ENCODE results near the gene ZNF160.
"Not testable (repeated sequence)": the region's sequence is repeated elsewhere in the genome, so short reads cannot be mapped to it uniquely, and the experiment has no call there.

Gene ZNF160

GRCh38 chr19:53103234-53104203 is at the start of gene ZNF160:
Gene ZNF160 (minus strand): TSS chr19:53103422. CDS start chr19:53086276, 17,146 bp downstream.
- peak; percentile 71 for DNase-seq

- no peak for DNase-seq
These were observed 44.4 kb upstream of the ZNF160 start for GRCh38 chr19:53147645-53148044.

- DNase-seq = no peak
These were observed 37.1 kb upstream of the ZNF160 start for GRCh38 chr19:53140351-53140750.

- DNase-seq = no peak
These were observed 33.2 kb upstream of the ZNF160 start for GRCh38 chr19:53136432-53136831.

DNA sequence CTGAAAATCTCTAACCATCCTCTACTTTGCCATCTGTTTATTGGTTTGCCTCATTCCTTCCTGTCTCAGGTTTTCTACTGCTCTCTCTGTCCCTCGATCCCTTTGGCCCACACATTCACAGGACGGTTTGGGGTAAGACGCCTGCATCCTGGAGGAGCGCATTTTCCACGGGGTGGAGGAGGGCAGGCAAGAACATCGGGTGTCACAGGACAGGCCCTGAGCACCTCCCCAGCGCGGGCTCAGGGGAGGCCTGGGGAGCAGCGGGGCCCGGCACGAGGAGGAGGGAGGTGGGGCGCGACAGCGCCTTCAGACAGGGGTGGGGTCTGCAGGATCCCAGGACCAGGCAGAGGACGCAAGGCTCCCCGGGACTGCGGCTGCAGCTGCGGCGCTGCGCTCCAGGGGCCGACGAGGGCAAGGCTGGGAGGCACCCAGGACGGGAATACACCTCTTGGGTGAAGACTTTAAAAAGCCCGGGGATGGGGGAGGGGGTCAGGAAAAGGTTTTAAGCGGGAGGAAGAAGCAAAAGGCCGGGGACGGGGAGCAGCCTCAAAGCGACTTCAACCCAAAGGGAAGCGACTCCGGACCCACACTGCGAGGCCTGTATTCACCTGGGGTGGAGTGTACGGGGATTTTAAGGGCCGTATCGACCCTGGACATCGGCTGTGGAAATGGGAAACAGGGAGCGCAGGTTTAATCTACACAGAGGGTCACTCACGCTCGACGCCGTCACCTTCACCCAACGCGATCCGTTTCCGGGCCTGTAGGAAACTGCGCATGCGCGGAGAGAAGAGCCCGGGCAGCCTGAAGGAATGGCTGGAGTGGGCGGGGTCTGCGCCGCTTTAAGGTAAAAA is 29.1 kb upstream of the ZNF160 start, which contains the start of gene ZNF415:
Gene ZNF415 (minus strand): TSS at position 770 of the 851 bp plus-strand sequence. CDS start 10,234 bp downstream, outside the sequence.
- DNase-seq = no peak

DNA sequence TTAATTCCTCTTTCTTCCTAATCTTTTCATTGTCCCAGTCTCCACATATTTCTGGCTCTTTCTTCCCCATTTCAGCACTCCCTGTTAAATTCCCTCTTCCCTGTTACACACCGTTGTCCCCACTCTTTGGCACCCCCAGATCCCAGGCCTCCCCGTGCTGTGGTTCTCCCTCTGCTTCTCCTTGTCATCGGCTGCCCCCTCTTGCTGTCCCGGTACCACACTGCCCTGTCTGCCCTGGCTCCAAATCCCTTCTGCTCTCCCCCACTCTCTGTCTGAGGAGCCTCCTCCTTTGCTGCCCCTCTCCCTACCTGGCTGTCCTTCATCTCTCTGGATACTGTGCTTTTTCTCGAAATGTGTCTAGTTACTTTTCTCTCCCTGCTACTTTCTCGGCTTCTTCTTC is 28.5 kb upstream of the ZNF160 start:
- DNase-seq = no peak

DNA sequence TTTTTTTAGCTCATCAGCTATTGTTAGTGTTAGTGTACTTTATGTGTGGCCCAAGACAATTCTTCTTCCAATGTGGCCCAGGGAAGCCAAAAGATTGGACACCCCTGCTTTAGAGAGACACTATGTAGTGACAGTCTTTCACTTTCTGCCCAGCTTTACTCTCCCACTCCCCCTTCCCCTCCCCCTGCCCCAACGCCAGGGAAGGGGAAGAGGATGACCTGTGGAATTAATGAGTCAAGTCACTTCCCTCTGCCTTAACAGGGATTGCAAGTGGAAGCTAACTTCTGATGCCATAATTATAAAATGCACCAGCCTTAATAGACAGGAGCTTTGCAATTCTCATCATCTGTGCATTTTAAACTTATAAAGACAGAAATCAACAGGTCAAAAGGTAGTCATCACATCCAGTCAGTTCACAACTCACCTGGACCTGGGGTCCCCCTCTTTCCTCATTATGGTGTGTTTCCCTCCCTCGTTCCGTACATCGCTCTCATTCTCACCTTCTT is 27.9 kb upstream of the ZNF160 start:
- no peak for DNase-seq

GRCh38 chr19:53130506-53130905 is 27.3 kb upstream of the ZNF160 start:
- DNase-seq = no peak

GRCh38 chr19:53126733-53127526 is 23.7 kb upstream of the ZNF160 start:
- DNase-seq = not testable (repeated sequence)

- no peak for DNase-seq
These were observed 20.2 kb upstream of the ZNF160 start for GRCh38 chr19:53123400-53123799.

GRCh38 chr19:53112286-53112685 is 9.1 kb upstream of the ZNF160 start:
- no peak for DNase-seq

GRCh38 chr19:53109527-53109926 is 6.3 kb upstream of the ZNF160 start:
- DNase-seq = no peak

DNA sequence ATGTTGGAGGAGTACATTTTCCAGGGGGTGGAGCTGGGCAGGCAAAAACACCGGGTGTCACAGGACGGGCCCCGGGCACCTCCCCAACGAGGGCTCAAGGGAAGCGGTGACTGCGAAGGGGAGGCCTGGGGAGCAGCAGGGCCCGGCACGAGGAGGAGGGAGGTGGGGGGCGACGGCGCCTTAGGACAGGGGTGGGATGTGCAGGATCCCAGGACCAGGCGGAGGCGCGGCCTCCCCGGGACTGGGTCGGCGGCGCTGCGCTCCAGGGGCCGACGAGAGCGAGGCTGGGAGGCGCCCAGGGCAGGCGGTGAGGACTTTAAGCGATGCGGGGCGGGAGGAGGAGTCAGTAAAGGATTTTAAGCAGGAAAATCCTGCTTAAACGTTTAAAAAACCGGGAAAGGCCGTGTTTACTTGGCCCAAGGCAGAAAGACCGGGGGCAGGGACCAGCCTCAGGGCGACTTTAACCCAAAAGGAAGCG is 427 bp downstream of the ZNF160 start:
- DNase-seq = no peak

GRCh38 chr19:53102206-53102755 is 941 bp downstream of the ZNF160 start:
- DNase-seq = no peak

DNA sequence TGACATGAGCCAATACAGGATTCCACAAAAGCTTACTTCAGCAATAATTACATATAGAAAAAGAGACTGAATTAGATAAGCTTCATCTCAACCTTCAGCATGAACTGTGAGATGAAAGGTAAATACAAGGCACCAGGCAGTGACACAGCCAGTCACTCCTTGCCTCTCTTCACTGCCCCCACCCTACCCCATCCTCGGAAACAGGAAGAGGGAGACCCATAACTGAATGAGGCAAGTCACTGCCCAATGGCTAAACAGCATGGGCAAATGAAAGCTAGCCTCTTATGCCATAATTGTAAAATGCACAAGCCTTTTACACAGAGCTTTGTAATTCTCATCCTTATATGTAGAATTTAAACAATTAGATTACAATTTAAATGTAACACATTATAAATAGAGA is 1.7 kb downstream of the ZNF160 start:
- no peak for DNase-seq

DNA sequence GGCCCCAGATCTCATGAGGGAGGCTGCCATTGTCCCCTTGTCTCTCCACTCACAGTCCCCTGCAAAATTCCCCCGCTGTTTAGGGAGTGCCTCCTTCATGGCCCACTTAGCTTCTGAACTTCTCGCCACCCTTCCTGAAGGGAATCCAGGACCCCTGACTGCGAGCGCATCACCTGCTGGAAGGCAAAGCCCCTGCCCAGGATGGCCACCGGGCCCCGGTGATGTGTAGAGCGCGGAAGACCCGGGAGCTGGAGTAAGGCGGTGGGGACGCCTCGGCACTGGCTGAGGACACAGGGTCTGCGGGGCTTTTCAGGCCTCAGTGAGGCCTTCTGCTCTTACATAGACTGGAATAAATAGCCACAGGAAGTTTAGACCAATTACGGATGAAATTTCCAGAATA is 4.7 kb downstream of the ZNF160 start:
- DNase-seq = not testable (repeated sequence)

- not testable (repeated sequence) for DNase-seq
These were observed 6.1 kb downstream of the ZNF160 start for GRCh38 chr19:53096982-53097690.

GRCh38 chr19:53096579-53096978 is 6.6 kb downstream of the ZNF160 start:
- DNase-seq = not testable (repeated sequence)

GRCh38 chr19:53094754-53095575 is 8.3 kb downstream of the ZNF160 start:
- DNase-seq = no peak

- DNase-seq = no peak
These were observed 10.5 kb downstream of the ZNF160 start for GRCh38 chr19:53092723-53093122.

Measured in NCI-H2081 treated with DMSO at 0.1 percent for 48 hours (cell line).